OCI-LY3 (cell line): ENCODE results near the gene SYNPO2.

Source experiments
- CTCF ChIP-seq: fragments of 200-600, 300-600 bp; sonication (generic); IDR thresholded peaks from 2 replicates; pipeline ENCODE4 v1.5.1; 2014; ENCODE audit warnings: antibody characterized with exemption, low read length, low read depth
- EZH2phosphoT487 ChIP-seq: fragments of 200-600 bp; shearing (Covaris generic); IDR thresholded peaks from 2 replicates; pipeline ENCODE4 v1.6.1; 2018; ENCODE audit warnings: antibody characterized with exemption, mixed run types, low read depth

DNA sequence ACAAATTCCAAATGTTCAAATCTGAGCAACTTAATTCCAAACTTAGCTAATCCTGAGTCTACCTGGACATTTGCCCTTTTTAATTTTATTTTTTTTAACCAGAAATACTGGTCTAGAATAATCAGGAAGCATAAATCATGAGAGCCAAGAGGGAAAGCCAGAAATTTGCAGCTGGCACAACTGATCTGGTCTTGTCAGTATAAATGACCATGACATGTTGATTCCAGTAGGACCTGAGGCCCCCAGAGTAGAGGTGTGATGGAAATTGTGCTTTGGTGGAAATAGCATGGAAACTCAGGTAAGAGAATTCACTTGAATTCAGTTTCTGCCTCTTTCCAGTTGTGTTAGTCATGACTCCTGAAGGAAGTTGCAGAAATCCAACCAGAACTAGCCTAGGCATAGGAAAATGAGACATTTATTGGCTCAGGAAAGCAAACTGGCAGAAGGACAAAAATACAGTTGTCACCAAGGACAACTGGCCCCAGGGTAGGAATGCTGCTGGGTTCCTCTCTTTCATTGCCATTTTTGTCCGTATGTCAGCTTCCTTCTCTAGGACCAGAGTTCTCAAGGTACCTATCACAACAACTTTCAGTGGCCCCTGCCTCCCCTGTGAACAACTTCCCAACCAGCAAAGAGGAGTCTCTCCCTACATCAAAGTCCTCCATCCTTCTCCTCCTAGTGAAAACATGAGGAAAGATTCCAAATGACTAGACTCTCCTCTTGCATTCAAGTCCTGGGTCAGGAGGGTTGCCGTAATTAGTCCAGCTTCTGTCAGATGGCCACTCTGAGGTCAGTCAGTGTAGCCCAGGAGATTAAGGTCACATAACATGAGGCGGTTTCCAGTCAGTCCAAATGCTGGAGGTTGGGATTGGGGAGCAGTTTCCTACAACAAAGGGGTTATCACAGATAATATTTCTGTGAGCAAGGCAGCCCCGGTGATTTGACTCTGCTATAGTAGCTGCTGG lies 217.7 kb downstream of the SYNPO2 start:
- no peak for TF ChIP-seq CTCF
- TF ChIP-seq EZH2phosphoT487: no peak
